GM21360 (cell line): ENCODE results near the gene MSMP.

Source experiments
- ATAC-seq: cut with Tn5 transposase; IDR thresholded peaks from one replicate; pipeline ENCODE4 v1.9.1; 2021; ENCODE audit warnings: mild to moderate bottlenecking, moderate library complexity; ENCODE audit not compliant: unreplicated experiment

MSMP gene

GRCh38 chr9:35746583-35746982 lies 7.5 kb downstream of the MSMP start:
- ATAC-seq = no peak

DNA sequence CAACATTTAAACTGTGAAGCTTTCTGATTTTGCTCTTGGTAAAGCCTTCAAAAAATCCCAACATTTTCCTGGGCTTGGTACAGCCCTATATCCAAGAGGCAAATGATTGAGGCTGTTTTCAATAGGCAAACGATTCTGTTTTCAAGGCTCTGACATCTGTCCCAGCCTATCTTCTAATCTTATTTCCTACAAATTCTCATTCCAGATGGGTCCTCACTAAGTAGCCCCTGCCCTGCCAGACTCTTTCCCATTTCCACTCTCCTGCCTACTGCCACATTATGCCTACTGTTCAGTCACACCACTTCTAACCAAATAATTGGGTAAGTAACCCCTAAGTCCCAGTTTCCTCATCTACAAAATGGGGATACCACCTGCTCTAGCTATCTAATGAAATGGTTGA lies 8.5 kb downstream of the MSMP start:
- no peak for ATAC-seq

DNA sequence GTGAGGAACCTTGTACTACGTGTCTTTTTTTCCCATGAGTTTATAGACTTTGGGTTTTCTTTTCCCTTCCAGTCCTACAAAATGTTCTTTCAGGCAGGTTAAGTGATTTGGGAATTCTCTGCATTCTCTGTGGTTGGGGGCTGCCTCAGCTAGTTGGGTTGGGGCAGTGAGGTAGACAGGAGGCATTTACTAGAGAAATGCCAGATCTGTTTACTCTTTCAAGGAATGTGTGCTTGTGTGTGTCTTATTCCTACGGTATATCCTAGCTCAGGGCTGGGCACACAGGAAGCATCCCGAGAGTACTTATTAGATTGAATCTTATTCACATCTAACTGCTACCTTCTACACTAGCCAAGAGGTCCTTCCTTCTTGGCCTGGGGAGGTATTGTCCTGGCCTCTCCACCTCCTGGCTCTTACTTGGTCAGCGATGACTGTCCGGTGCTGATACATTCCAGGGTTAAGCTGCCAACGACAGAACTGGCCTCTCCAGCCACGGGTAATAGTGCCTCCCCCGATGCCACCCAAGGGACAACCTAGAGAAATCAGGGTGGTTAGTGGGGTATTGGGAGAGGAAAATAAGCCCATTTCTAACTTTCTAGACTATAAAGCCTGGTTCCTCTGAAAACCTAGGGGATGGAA lies 10.1 kb downstream of the MSMP start:
- ATAC-seq = no peak

GRCh38 chr9:35743452-35743851 lies 10.6 kb downstream of the MSMP start:
- no peak for ATAC-seq

GRCh38 chr9:35741740-35742139 lies 12.3 kb downstream of the MSMP start:
- no peak for ATAC-seq

- no peak for ATAC-seq
These were observed 13.8 kb downstream of the MSMP start for GRCh38 chr9:35740243-35740642.

DNA sequence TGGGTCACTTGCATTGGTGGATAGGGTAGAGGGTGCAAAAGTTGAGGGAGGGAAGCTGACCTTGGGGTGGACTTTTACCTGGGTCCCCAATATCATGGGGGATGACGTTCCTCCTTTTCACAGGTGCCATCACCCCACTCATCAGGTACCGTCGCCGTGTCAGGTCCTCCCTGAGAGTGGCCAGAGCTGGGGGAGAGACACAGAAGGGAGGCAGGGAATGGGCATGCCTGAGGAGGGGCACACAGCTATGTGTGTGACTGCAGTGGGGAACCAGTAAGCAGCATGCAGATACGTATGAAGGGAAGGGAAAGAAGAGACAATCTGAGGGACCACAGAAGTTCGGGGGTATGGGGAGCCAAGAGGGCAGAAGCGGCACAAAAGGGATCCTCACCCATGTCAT lies 15.2 kb downstream of the MSMP start:
- ATAC-seq = no peak

DNA sequence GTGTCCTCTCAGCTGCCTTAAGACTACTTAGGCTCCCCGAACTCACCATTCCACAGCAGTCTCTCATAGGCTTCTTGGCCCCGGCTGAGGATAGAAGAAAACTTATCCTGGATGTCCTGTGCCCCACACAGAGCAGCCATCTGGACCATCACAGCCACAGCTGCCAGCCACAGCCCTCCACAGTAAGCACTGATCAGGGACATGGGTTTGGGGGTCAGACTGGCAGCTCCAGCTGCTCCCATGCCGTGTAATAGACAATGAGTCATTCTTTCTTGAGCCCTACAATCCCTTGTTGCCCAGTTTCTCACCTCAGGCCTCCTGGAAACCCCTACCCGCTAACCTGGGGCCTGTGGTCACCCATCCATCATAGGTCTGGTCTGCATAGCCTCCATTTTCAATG lies 15.9 kb downstream of the MSMP start:
- no peak for ATAC-seq

DNA sequence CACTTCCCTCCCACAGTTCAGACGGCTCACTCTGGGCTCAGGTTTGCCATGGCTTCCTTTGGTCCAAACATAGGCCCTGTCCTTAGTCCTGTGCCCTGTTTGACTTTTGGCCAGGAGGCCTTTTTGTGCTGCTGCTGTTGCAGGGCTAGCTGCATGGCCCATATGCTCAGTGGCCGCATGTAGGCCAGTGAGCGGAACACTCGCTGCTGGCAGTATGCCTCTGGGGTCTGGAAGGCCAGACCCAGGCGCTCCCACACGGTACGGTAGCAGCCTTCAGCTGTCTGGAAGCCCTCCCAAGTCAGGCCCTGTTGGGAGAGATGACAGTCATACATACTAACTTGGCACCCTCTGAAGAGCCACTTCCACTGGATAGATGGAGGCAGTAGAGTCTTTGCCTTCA lies 16.9 kb downstream of the MSMP start:
- ATAC-seq = no peak

DNA sequence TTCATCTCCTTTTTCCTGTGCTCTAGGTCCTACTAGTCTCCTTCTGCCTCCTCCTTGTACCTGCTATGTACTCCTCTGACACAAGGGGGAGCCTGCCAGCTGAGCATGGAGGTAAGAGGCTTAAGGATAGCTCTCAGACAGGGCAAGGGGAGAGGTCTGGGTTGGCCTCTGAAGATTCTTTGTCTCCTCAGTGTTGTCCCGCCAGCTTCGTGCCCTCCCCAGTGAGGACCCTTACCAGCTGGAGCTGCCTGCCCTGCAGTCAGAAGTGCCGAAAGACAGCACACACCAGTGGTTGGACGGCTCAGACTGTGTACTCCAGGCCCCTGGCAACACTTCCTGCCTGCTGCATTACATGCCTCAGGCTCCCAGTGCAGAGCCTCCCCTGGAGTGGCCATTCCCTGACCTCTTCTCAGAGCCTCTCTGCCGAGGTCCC lies 17.9 kb downstream of the MSMP start:
- no peak for ATAC-seq

GRCh38 chr9:35734096-35734495 lies 20.0 kb downstream of the MSMP start:
- ATAC-seq = no peak

GRCh38 chr9:35732800-35733541 lies 21.1 kb downstream of the MSMP start:
- ATAC-seq = peak; percentile 1

GRCh38 chr9:35732185-35732799 lies 21.8 kb downstream of the MSMP start, which contains the start of the genes CREB3 and TLN1:
TSS of gene CREB3 (plus strand) at chr9:35732666. CDS start at chr9:35732773, 107 bp downstream.
TSS of gene TLN1 (minus strand) at chr9:35732195. CDS start at chr9:35725694, 6,501 bp downstream.
- peak; percentile 71 for ATAC-seq

GRCh38 chr9:35731415-35732184 lies 22.5 kb downstream of the MSMP start:
- ATAC-seq = no peak

- no peak for ATAC-seq
These were observed 23.6 kb downstream of the MSMP start for GRCh38 chr9:35730486-35730854.

DNA sequence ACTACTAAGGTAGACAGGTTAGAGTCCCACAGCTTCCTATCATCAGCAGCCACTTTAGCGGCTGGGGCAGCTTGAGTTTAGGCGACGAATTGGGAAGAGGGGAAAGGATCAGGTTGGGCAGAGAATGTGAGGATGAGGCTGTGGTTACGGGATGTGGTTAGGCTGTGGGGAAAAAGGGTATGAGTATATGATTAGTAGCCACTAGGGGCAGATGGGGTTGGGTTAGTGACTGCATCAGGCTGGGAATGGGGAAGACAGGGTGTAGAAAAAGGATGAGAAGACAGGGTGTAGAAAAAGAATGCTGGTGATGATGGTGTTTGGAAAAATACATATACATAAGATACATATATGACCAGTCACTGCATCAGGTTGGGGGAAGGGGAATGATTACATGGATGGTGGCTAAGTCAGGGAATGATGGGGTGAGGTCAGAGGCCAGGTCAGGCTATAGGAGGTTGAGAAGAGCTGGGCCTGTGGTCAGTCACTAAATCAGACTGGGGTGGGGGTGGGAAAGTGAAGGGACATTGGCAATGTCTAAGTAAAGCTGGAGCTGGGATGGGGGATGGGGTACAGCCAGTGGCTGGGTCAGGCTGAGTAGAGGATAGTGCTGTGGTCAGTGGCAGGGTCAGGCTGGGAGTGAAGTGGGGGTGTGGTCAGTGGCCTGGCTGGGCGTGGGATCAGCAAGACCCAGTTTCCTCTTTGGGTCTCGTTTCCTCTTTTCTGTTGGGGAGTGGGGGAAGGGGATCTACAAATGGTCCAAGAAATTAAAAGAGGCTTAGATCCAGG lies 24.2 kb downstream of the MSMP start:
- no peak for ATAC-seq

DNA sequence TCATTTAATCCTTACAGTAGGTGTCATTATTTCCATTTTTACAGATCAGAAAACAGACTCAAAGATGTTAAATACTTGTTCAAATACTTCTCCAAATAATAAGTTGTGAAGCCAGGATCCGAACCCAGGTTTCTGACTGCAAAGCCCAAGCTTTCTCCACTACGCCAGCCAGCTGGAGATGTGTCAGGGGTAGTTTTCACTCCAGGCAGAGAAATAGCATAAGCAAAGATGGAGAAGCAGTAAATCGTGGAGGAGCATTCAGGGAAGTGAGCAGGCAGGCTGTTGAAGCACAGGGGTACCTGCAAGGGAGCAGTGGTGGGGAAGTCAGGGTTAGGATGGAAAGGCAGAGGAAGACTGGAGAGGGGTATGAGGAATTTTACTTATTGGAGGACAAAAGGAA lies 25.0 kb downstream of the MSMP start:
- ATAC-seq = no peak

GRCh38 chr9:35728041-35728971 lies 25.8 kb downstream of the MSMP start:
- ATAC-seq = no peak

- no peak for ATAC-seq
These were observed 26.4 kb downstream of the MSMP start for GRCh38 chr9:35727676-35728040.

- ATAC-seq = no peak
These were observed 27.1 kb downstream of the MSMP start for GRCh38 chr9:35726931-35727330.
